Fibroblast of peridontal ligament (primary cell): ENCODE results near the gene PDE4A.
"Not testable (repeated sequence)": the region's sequence is repeated elsewhere in the genome, so short reads cannot be mapped to it uniquely, and the experiment has no call there.

Source experiments
- DNase-seq: peaks from one replicate; pipeline ENCODE4 v3.0.0-alpha.2; 2010; ENCODE audit errors: extremely low read depth

Gene PDE4A

DNA sequence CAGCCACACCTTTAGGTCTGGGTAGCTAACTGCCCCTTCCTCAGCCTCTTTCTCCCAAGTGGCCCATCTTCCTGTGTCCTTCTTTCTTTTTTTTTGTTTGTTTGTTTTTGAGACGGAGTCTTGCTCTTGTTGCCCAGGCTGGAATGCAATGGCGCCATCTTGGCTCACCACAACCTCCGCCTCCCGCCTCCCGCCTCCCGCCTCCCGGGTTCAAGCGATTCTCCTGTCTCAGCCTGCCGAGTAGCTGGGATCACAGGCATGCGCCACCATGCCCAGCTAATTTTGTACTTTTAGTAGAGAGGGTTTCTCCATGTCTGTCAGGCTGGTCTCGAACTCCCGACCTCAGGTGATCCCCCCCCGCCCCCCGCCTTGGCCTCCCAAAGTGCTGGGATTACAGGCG, 41.7 kb downstream of the PDE4A start:
- DNase-seq, result not testable (repeated sequence)

- no peak for DNase-seq
Measured at GRCh38 chr19:10462557-10462956, 42.2 kb downstream of the PDE4A start.

- no peak for DNase-seq
Measured at GRCh38 chr19:10464456-10464855, 44.1 kb downstream of the PDE4A start.

GRCh38 chr19:10467104-10467706, 46.9 kb downstream of the PDE4A start:
- DNase-seq, result no peak

DNA sequence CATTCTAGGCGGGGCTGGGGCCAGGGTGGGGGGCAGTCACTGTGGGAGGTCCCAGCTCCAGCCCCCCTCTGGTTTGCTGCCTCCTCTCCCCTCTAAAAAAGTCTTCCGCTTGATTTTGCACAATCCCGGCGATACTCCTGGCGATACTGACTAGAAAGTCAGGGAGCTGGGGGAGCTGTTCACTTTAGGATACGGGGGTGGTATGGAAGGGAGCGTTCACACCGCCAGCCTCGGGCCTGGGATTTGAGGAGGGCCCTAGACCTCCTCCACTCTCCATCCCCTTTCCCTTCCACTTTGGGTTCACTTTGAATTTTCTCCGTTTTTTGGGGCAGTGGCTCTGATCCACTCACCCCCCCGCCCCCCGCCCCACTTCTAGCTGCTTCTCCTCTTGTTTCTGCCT, 47.8 kb downstream of the PDE4A start:
- no peak for DNase-seq

- DNase-seq, result peak; percentile 49
Measured at GRCh38 chr19:10471909-10472308, 51.6 kb downstream of the PDE4A start.

- no peak for DNase-seq
Measured at GRCh38 chr19:10473192-10473591, 52.9 kb downstream of the PDE4A start.

GRCh38 chr19:10474962-10475451, 54.7 kb downstream of the PDE4A start:
- no peak for DNase-seq

DNA sequence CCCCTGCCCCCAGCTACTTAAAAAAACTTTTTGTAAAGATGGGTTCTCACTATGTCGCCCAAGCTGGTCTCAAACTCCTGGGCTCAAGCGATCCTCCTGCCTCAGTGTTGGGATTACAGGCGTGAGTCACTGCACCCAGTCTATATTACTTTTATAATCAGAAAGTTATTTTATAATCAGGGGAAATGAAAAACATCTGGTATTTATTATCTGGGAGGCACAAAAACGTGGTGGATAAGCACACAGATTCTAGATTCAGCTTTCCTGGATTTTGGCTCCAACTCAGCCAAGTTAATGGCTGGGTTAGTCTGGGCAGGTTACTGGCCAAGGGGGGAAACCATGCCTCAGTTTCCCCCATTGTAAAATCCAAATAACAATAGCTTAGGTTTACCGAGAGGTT, 58.1 kb downstream of the PDE4A start:
- DNase-seq, result peak; percentile 55

- DNase-seq, result peak; percentile 83
Measured at GRCh38 chr19:10478903-10479384, 58.6 kb downstream of the PDE4A start.

DNA sequence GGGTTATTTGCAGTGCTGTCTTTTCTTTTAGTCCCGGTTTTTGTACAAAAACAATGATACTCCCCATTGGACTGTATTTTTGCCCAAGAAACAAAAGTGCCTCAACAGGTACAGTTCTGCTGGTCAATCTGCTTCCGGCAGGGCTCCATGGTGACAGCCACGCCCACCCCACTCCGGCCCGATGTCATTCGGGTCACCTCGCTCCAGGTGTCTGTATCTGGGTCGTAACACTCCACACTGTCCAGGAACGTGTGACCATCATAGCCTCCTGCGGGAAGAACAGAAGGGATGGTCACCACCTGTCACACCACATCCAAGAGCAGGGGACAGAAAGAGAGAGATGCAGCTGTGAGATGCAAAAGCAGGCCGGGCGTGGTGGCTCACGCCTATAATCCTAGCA, 66.2 kb downstream of the PDE4A start:
- DNase-seq, result no peak

DNA sequence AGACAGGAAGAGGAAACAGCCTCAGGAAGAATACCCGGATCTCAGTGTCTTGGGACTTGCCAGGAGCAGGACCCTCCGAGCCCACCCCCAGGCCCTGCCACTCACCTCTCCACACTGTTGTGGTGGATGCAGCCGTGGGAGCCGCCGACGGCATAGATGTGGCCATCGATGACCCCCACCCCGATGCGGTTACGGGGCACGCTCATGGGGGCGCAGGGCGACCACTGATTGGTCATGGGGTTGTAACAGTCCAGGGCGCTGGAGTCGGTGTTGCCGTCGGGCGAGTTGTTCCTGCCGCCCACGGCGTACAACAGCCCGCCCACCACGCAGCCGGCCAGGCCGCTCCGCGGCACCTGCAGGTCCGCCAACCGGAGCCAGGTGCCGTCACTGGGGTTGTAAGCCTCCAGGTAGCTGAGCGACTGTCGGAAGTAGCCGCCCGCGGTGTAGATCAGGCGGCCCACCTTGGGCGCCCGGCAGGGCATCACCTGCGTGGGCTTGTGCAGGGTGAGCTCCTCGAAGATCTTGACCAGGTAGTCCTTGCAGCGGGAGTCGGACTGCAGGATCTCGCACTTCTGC, 71.2 kb downstream of the PDE4A start:
- no peak for DNase-seq

- DNase-seq, result no peak
Measured at GRCh38 chr19:10497371-10497770, 77.0 kb downstream of the PDE4A start.

DNA sequence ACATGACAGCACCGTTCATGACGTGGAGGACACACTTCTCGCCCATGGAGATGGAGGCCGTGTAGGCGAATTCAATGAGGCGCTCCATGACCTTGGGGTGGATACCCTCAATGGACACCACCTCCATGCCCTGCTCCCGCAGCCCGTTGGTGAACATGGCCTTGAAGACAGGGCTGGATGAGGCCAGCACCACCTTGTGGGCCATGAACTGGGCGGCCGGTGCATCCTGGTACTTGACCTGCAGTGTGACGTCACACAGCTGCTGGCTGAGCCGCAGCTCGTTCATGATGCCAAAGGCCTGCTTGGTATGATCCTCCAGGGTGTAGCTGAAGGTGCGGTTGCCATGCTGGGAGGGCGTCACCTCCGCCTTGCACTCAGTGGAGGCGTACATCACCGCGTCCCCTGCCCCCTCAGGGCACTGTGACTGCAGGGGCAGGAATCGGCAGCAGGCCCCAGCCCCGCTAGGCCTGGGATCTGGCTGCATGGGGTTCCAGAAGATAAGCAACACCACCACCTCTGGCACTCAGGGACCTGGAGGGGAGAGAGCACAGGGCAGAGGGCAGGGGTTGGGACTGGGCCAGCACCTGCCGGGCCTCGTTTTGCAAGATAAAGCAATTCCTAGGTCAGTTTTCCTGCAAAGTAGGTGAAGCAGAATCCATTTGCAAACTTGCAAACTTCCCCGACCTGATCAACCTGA, 79.4 kb downstream of the PDE4A start:
- no peak for DNase-seq

GRCh38 chr19:10500247-10500592, 79.9 kb downstream of the PDE4A start:
- no peak for DNase-seq

DNA sequence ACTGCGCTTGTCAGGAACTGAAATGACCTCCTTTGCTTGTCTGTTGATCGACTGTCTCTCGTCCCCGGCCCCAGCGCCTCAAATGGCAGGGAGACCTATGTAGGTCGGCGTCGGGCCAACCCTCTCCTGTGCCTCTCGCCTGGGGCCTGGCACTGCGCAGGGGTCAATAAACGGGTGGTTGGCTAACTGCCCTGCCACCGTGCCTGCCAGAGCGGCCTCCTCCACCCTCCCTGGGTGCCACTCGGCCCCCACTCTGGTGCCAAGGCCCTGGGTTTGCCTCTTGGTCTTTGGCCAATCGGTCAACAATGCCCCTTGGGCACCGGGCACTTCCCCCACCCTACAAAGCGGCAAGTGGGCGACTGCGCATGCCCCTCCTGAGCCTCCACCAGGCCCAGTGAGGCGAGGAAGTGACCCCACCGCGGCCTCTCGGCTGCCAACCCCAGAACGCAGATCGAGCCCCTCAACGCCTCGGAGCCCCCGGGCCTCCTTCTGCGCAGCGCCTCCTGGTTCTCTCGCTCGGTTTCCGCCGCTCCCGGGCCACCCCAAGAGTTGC, 81.7 kb downstream of the PDE4A start:
- peak; percentile 51 for DNase-seq

DNA sequence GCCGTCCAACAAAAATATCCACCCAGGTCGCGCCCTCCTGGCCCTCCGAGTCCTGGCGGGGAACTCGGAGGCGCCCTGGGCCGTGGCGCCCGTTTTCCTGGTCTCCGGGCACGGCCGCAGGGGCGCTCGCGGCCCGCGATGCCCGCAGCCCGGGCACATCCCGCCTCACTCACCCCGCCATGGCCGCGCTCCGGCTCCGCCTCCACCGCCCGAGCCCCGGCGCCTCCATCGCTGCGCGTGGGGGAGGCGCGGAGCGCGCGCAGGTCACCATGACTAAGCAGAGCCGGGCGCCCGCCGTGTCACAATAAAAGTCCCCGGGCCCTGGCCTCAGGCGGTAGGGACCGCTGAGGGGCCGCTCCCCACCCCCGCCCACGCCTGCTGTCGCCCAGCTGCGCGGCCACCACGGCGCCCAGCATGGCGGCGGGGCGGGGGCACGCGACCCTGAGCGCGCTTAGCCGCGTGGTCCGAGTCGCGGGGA, 82.2 kb downstream of the PDE4A start:
- DNase-seq, result peak; percentile 79

DNA sequence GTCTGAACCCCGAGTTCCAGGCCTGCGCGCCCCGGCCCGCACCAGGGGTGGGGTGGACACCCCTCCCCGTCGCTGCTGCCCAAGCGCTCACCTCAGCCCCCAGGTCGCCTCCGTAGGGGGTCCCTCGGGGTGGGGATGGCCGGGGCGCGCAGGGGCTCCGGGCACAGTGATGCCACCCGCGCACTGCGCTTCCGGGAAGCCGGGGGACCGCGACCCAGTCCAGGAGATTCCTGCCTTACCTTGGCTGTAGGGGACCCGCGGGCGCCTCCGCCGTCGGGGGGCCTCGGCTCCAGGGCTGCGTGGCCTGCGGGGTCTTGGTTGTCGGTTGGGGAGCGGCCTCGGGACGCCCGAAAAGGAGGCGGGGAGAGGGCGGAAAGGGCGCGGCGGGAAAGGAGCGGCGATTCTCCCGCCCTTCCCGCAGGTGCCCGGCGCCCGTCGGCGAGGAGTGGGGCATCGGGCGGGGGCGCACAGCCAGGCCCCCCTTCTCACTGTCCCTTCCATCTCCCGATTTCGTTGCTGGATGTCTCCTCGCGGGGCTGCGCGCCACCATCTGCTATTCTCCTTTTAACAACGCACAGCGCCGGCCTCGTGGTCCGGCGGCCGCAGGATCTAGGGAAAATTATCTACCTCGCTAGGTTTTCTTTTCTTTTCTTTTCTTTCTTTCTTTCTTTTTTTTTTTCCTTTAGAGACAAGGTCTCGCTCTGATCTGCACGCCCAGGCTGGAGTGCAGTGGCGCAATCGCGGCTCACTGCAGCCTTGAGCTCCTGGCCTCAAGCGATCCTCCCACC, 82.9 kb downstream of the PDE4A start, which contains the start of gene KEAP1:
TSS of gene KEAP1 (minus strand) at position 355 of the 788 bp plus-strand sequence. CDS start 3,323 bp downstream, outside the sequence.
- DNase-seq, result peak; percentile 21

- peak; percentile 66 for DNase-seq
Measured at GRCh38 chr19:10505583-10506229, 85.4 kb downstream of the PDE4A start.

GRCh38 chr19:10508036-10508435, 87.7 kb downstream of the PDE4A start:
- no peak for DNase-seq

GRCh38 chr19:10508707-10509106, 88.4 kb downstream of the PDE4A start:
- no peak for DNase-seq
